Esophagus muscularis mucosa (tissue), 4 donors: ENCODE measurements around the gene PRELID2. TPM values are rescaled to one million over a fixed set of nuclear protein-coding genes. Genes with fewer than 3 reads are reported as not detected.

Source experiments
- DNase-seq: peaks from one replicate; pipeline ENCODE4 v3.0.0-alpha.2; 2017; ENCODE audit errors: extremely low spot score
- H3K27ac ChIP-seq, 4 donors: fragments of 200-600 bp; sonication (generic); replicated peaks in 1 of 4; 1 replicate in 3 of 4; 2 replicates in 1 of 4; pipeline ENCODE4 v1.5.1; 2016 to 2019; ENCODE audit warnings: mild to moderate bottlenecking in 1 of 4
- H3K27me3 ChIP-seq, 4 donors: fragments of 200-600 bp; sonication (generic); one replicate each; pipeline versions ENCODE4 v1.5.1 to v1.6.0; 2016 to 2019
- H3K36me3 ChIP-seq, 4 donors: fragments of 200-600 bp; sonication (generic); one replicate each; pipeline ENCODE4 v1.5.1; 2016 to 2019
- H3K4me1 ChIP-seq, 4 donors: fragments of 200-600 bp; sonication (generic); one replicate each; pipeline ENCODE4 v1.5.1; 2016 to 2019
- H3K4me3 ChIP-seq, 4 donors: fragments of 200-600 bp; sonication (generic); 1 replicate in 2 of 4; 2 replicates in 2 of 4; pipeline ENCODE4 v1.5.1; 2016 to 2019; ENCODE audit warnings: mild to moderate bottlenecking in 4 of 4, moderate library complexity in 1 of 4
- H3K9me3 ChIP-seq, 4 donors: fragments of 200-600 bp; sonication (generic); 1 replicate in 3 of 4; 2 replicates in 1 of 4; pipeline ENCODE4 v1.5.1; 2016 to 2019
- EP300 ChIP-seq: sonication (generic); formaldehyde crosslinking; IDR thresholded peaks from one replicate; pipeline ENCODE4 v1.6.1; 2017; ENCODE audit warnings: antibody characterized with exemption
- POLR2A ChIP-seq: fragments of 450-650 bp; IDR thresholded peaks from one replicate; pipeline ENCODE4 v1.6.1; 2017; ENCODE audit warnings: antibody characterized with exemption, moderate library complexity, mild to moderate bottlenecking, low read depth
- POLR2AphosphoS5 ChIP-seq, 2 donors: sonication (generic); formaldehyde crosslinking; IDR thresholded peaks; one replicate each; pipeline ENCODE4 v1.6.1; 2017; ENCODE audit warnings: antibody characterized with exemption in 2 of 2
- WGBS: methylation state at CpG from one replicate; pipeline ENCODE4 v1.1.5; 2018; 5-methylcytosine and 5-hydroxymethylcytosine counted together
- intact Hi-C: fragments of 100-400 bp; cut with DNase I; formaldehyde crosslinking; loops from one replicate; pipeline ENCODE4 v1.15.1; 2023
- total RNA-seq, 4 donors: library from RNA; depleted of rRNA; stranded (reverse); fragments of >200 nt; gene quantifications; one replicate each; pipeline versions ENCODE4 v1.1.0 to v1.2.1, GENCODE V29; 2016
- TF ChIP-seq, protein P1 (sequence below), 3 experiments: fragments of 200-600 bp in 2 of 3; fragments of 450-650 bp in 1 of 3; sonication (generic) in 2 of 3; IDR thresholded peaks; one replicate each; pipeline ENCODE4 v1.5.1; 2017 to 2019; ENCODE audit warnings: antibody characterized with exemption in 3 of 3, mild to moderate bottlenecking in 2 of 3, moderate library complexity in 1 of 3

PRELID2 gene
- total RNA-seq, 4 donors from 2014 or later: 12.8 to 19.7 (median 15.3) TPM

DNA sequence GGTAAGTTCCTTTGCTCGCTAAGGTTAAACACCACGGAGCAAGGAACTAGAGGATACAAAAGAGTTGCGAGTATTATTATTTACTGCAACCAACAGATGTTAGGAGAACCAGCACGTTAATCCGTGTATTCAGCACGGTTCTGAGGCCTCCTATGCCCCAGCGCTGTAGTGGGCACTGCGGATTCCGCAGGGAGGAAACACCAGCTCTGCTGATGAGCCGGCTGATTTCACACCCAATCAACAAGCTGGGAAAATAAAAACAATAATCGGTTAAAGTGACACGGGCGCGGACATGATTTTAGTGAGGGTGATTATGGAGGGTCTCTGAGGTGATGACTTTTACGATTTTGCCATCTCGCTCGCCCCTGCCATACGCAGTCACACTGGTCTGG, 702 bp upstream of the PRELID2 start:
- intact Hi-C loops: no loop called here
- H3K27me3 ChIP-seq: no peaks in the 10 kb centered on the region

DNA sequence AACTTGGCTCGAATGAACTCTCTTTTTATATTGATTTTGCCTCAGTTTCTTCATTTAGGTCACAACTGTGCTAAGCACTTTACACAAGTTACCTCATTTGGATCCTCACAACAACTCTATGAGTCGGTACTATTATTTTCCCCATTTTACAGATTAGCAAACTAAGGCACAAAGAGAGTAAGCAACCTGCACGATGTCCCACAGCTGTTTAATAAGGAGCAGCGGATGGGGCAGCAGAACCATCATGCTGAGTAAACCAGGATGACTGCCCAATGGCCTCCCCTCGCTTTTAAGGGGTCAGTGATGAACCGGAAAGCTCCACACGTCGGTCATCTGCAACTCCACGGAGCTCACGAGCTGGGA, 607 bp downstream of the PRELID2 start:
- DNase-seq: no peak
- Histone ChIP-seq H3K27ac (peak overlapping the region; percentile 69 to 85 (median 82)), H3K4me1 (peaks cover 27 to 56% (median 45%) of the 10 kb centered on the region in 4 donors), H3K36me3 (no peaks in the 10 kb centered on the region), H3K27me3 (no peaks in the 10 kb centered on the region), H3K4me3 (peak overlapping the region; percentile 73 to 88 (median 78)), H3K9me3 (no peaks in the 10 kb centered on the region)
- TF ChIP-seq POLR2AphosphoS5 (IDR thresholded peaks at IDR 0.05): no peak
- TF ChIP-seq, protein P1, sequence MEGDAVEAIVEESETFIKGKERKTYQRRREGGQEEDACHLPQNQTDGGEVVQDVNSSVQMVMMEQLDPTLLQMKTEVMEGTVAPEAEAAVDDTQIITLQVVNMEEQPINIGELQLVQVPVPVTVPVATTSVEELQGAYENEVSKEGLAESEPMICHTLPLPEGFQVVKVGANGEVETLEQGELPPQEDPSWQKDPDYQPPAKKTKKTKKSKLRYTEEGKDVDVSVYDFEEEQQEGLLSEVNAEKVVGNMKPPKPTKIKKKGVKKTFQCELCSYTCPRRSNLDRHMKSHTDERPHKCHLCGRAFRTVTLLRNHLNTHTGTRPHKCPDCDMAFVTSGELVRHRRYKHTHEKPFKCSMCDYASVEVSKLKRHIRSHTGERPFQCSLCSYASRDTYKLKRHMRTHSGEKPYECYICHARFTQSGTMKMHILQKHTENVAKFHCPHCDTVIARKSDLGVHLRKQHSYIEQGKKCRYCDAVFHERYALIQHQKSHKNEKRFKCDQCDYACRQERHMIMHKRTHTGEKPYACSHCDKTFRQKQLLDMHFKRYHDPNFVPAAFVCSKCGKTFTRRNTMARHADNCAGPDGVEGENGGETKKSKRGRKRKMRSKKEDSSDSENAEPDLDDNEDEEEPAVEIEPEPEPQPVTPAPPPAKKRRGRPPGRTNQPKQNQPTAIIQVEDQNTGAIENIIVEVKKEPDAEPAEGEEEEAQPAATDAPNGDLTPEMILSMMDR (IDR thresholded peaks at IDR 0.05): no peak
- TF ChIP-seq POLR2A: no peak
- no peak for TF ChIP-seq EP300
- 19% methylated on average over 10 of the region's 10 CpGs for WGBS
- intact Hi-C loops: no loop called here

More for the DNA sequence above, 702 bp upstream of the PRELID2 start:
- DNase-seq: no peak
- Histone ChIP-seq H3K27ac (peak overlapping the region; percentile 69 to 85 (median 82)), H3K4me1 (peaks cover 17 to 43% (median 32%) of the 10 kb centered on the region in 4 donors), H3K4me3 (peak overlapping the region; percentile 73 to 88 (median 78)), H3K9me3 (no peaks in the 10 kb centered on the region), H3K36me3 (no peaks in the 10 kb centered on the region)
- WGBS: 63% methylated on average over 18 of the region's 18 CpGs
- TF ChIP-seq, protein P1 (IDR thresholded peaks at IDR 0.05): no peak
- TF ChIP-seq POLR2A (no peak), EP300 (no peak), POLR2AphosphoS5 (IDR thresholded peaks at IDR 0.05) (no peak)

DNA sequence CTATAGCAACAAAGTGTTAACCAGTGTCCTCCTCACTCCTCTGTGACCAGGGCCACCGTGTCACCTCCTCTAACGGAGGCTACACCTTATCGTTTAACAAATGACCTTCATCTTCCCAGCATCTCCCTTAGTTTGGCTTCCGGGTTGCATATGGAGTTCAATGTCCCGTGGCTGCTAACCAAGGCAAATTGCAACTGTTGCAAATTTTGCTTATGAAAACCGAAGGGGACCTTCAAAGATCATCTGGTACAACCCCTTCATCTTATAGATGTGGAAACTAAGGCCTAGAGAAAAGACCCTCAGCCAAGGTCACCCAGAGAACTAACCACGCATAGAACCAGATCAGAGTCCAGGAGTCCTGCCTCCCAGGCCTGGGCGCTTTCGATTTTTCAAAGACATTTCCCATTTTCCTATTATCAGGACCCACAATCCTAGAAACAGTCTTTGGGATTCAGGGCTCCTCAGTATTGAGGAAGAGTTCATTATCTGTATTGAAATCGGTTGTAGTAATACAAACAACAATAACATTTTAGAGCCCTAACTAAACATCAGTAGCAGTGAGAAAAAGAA, 1.4 kb downstream of the PRELID2 start:
- Histone ChIP-seq H3K4me3 (peak overlapping the region in 1 of 4 donors; percentile 74), H3K36me3 (no peaks in the 10 kb centered on the region), H3K27ac (peak overlapping the region in 2 of 4 donors; percentile 19 to 85), H3K9me3 (no peaks in the 10 kb centered on the region), H3K27me3 (no peaks in the 10 kb centered on the region), H3K4me1 (peaks cover 27 to 58% (median 47%) of the 10 kb centered on the region in 4 donors)
- DNase-seq: peak; percentile 39
- no peak for TF ChIP-seq EP300
- TF ChIP-seq POLR2AphosphoS5 (IDR thresholded peaks at IDR 0.05): no peak
- TF ChIP-seq, protein P1 (IDR thresholded peaks at IDR 0.05): no peak
- no peak for TF ChIP-seq POLR2A
- intact Hi-C loops: no loop called here
- 79% methylated on average over 10 of the region's 10 CpGs for WGBS

DNA sequence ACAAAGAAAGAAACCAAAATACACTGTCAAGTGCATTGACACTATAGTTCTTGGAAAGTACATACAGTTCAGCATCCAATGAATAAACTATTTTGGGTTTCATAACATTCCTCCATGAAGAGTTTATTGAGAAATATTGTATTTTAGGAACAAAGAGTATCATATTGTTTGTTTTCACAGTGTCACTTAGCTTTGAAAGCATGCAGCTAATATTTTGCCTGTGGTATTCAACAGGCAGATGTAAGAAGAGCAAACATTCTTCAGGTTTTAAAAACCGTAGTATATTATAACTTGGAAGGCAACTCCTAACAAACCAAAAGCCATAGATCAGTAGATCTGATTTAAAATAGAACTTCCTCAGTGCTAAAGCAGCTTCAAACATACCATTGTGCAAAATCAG, 4.5 kb downstream of the PRELID2 start:
- TF ChIP-seq, protein P1 (IDR thresholded peaks at IDR 0.05): no peak
- no peak for TF ChIP-seq POLR2AphosphoS5 (IDR thresholded peaks at IDR 0.05)
- H3K27ac ChIP-seq: peak overlapping the region; percentile 16 to 53 (median 50)
- H3K36me3 ChIP-seq: no peaks in the 10 kb centered on the region
- no peak for DNase-seq
- H3K9me3 ChIP-seq: no peaks in the 10 kb centered on the region
- intact Hi-C loops: no loop called here
- peaks cover 22 to 51% (median 40%) of the 10 kb centered on the region in 4 donors for H3K4me1 ChIP-seq
- 11% methylated on average over 1 of the region's 1 CpG for WGBS
- no peak overlapping the region for H3K4me3 ChIP-seq
- H3K27me3 ChIP-seq: no peaks in the 10 kb centered on the region
